GM18505 (cell line): ENCODE data around the gene C17orf113.

Experiments used
- ATAC-seq: cut with Tn5 transposase; IDR thresholded peaks from one replicate; pipeline ENCODE4 v1.9.1; 2021; ENCODE audit not compliant: unreplicated experiment
- POLR2A ChIP-seq: IDR thresholded peaks from 4 replicates; pipeline ENCODE4 v1.6.1; 2011; ENCODE audit warnings: borderline replicate concordance; ENCODE audit not compliant: insufficient read depth, insufficient read length; ENCODE audit errors: extremely low read depth

Gene C17orf113

GRCh38 chr17:42005166-42005565 lies 45.2 kb downstream of the C17orf113 start:
- TF ChIP-seq POLR2A: no peak
- no peak for ATAC-seq

- TF ChIP-seq POLR2A: no peak
- no peak for ATAC-seq
These were observed 47.6 kb downstream of the C17orf113 start for GRCh38 chr17:42002792-42003301.

GRCh38 chr17:42002175-42002791 lies 48.1 kb downstream of the C17orf113 start:
- no peak for TF ChIP-seq POLR2A
- no peak for ATAC-seq

GRCh38 chr17:42001729-42002128 lies 48.7 kb downstream of the C17orf113 start:
- no peak for ATAC-seq
- no peak for TF ChIP-seq POLR2A

DNA sequence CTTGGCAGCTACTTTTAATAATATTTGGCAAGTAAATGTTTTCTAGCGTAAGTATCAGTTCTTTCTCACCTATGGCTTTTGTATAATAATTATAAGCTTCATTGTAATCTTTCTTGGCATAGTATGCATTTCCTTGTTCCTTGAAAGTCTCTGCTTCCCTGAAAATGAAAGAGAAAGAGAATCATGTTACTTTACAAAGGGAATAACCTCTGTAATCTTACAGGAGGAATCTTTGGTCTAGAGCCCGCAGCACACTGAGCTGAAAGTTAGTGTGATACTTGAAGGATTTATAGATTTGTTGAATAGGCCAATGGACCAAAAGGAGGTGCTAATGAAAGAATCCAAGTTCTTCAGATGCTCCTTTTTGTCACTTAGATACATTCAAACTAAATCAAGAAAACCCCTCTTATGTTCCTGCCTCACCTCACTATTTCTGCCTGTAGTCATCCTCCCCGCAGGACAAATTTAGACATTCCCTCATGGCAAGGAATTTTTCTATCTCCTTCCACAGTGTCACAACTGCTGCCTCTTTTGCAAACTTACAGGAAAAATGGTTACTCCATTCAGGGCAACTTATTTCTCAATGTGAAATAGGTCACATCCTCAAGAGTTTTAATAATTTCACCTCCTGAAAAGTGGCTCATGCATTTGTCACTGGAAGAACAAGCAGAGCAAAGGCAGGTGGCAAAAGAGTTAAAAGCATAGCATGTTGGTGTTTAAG lies 49.8 kb downstream of the C17orf113 start:
- no peak for ATAC-seq
- no peak for TF ChIP-seq POLR2A

DNA sequence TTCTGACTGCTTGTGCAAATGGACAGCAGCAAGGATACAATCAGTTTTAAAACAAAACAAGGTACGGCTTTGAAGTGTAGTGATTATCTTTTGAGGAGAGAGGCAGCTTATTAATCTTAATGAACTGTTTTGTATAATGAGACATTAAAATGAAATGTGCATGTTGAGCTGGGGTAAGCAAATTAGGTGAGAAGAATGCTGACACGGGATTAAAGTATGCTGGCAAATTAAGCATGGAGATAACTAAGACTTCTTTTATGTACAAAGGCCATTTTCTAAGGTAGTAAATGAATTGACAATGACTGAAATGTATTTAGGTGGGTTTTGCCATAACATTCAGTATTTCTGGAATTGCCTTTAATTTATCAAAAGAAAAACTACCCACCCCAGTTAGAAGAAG lies 51.9 kb downstream of the C17orf113 start:
- ATAC-seq: no peak

DNA sequence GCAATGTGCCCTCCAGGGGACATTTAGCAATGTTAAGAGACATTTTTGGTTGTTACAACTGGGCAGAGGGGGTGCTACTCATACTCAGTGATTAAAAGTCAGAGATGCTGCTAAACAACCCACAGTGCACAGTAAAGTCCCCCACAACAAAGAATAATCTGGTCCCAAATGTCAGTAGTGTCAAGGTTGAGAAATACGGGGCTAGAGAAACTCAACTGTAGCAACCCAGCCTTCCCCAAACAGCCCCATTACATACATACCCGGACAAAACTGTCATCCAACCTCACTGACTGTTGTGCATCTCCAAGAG lies 53.6 kb downstream of the C17orf113 start:
- ATAC-seq: no peak

More for the DNA sequence above, 51.9 kb downstream of the C17orf113 start:
- TF ChIP-seq POLR2A: no peak

GRCh38 chr17:41992576-41992975 lies 57.8 kb downstream of the C17orf113 start:
- no peak for ATAC-seq
- no peak for TF ChIP-seq POLR2A

More for the DNA sequence above, 53.6 kb downstream of the C17orf113 start:
- no peak for TF ChIP-seq POLR2A

DNA sequence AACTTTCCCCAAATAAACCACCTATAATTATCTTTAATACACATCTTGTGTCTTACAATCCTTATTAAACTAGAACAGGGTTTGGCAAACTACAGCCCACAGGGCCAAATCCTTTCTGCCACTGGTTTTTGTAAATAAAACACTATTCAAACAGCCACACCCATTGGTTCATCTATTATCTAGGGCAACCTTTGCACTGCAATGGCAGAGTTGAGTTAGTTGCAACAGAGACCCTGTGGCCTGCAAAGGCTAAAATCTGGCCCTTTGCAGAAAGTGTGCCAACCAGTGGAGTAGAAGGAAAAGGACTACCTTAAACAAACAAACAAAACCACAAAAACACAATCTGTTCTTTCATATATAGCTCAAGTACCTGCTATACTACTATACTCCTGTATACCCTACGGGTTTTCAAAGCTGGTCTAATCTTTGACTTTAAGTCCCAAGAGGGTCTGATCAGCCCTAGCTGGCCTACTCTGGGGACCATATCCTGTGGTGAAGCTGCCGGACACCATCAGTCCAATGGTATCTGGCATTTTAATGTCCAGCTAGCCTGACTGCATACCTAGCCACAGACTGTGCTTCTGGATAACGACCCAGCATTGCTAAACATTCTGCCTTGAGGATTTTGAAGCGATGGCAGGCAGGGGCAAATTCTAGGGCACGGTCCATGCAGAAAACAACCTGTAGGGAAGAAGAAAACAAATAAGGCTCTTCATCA lies 60.5 kb downstream of the C17orf113 start:
- TF ChIP-seq POLR2A: no peak
- ATAC-seq: no peak

GRCh38 chr17:41988418-41988817 lies 62.0 kb downstream of the C17orf113 start:
- no peak for TF ChIP-seq POLR2A
- no peak for ATAC-seq
